ENCODE data around the gene ACADL.

Gene ACADL

DNA sequence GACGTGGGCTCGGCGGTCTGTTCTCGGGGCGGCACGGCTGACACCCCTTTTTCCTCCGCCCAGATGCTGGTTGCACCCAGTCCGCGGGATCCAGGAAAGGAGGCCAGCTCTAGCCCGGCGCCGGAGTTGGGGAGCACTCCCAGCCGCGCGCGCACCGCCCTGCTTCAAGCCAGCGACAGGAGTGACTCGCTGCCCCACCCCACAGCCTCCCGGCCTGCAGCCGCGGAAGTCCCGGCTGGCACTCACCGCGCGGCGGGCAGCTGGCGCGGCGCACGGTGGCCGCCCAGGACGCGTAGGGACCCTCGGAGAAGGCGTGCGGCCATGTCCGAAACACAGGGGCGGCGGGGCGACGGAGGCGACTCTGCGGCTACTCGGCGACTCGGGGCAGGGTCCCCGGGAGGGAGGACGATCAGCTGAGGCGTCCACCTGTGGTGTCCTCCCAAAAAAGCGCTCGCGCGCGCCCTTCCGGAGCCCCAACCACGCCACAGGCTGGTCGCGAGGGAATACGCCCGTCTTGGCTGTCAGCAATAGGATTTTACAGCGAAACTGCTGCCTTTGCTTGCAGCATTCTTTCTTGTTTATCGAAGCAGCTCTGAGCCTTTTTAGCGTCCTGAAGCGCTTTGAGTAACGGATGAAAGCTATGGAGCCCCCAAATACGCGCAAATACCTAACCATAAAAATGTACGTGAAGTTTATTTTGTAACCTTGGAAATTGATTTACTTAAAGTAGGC is at the start of gene ACADL:
Gene ACADL, minus strand, starts transcription at position 507 of the 732 bp plus-strand sequence. Its CDS starts 184 bp downstream, at position 323.
- no peak for DNase-seq (ENCODE audit: extremely low read depth, low read depth)
- peak within 1 kb of the TSS; percentile 24 for H3K4me3 ChIP-seq (replicated peaks; ENCODE audit: low read depth, low read length)
- no peak for TF ChIP-seq CTCF (IDR thresholded peaks at IDR 0.05; ENCODE audit: low read depth, low read length, missing control alignments)

- no peak for DNase-seq (ENCODE audit: extremely low read depth, low read depth)
- no peak for TF ChIP-seq CTCF (IDR thresholded peaks at IDR 0.05; ENCODE audit: low read depth, low read length, missing control alignments)
- no peak overlapping the region for H3K4me3 ChIP-seq (replicated peaks; ENCODE audit: low read depth, low read length)
These were observed 46.1 kb upstream of the ACADL start for GRCh38 chr2:210271300-210271699.

DNA sequence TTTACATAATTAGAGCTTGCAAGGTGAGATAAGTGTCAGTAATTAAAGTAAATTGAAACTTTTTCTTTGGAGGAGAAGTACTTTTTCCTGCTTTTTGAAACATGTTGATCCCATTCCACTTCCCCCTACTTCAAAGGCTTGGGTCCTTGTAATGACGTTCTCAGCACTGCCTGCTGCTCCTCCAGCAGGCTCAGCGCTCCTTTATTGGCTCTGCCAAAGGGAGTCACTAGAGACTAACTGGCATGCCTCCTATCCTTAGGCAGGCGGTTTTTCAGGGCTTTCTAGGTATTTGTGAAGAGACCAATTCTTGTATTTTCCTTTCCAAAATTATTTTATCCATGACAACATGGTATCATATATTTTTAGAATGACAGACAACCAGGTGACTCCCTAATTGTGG is 43.9 kb upstream of the ACADL start:
- DNase-seq (ENCODE audit: extremely low read depth, low read depth), result no peak
- no peak overlapping the region for H3K4me3 ChIP-seq (replicated peaks; ENCODE audit: low read depth, low read length)
- no peak for TF ChIP-seq CTCF (IDR thresholded peaks at IDR 0.05; ENCODE audit: low read depth, low read length, missing control alignments)

- no peak for DNase-seq (ENCODE audit: extremely low read depth, low read depth)
- no peak for TF ChIP-seq CTCF (IDR thresholded peaks at IDR 0.05; ENCODE audit: low read depth, low read length, missing control alignments)
- no peak overlapping the region for H3K4me3 ChIP-seq (replicated peaks; ENCODE audit: low read depth, low read length)
These were observed 43.0 kb upstream of the ACADL start for GRCh38 chr2:210268281-210268680.

GRCh38 chr2:210267698-210268097 is 42.5 kb upstream of the ACADL start:
- no peak for DNase-seq (ENCODE audit: extremely low read depth, low read depth)
- no peak for TF ChIP-seq CTCF (IDR thresholded peaks at IDR 0.05; ENCODE audit: low read depth, low read length, missing control alignments)
- no peak overlapping the region for H3K4me3 ChIP-seq (replicated peaks; ENCODE audit: low read depth, low read length)

- no peak for TF ChIP-seq CTCF (IDR thresholded peaks at IDR 0.05; ENCODE audit: low read depth, low read length, missing control alignments)
- DNase-seq (ENCODE audit: extremely low read depth, low read depth), result no peak
- no peak overlapping the region for H3K4me3 ChIP-seq (replicated peaks; ENCODE audit: low read depth, low read length)
These were observed 39.0 kb upstream of the ACADL start for GRCh38 chr2:210264282-210264681.

DNA sequence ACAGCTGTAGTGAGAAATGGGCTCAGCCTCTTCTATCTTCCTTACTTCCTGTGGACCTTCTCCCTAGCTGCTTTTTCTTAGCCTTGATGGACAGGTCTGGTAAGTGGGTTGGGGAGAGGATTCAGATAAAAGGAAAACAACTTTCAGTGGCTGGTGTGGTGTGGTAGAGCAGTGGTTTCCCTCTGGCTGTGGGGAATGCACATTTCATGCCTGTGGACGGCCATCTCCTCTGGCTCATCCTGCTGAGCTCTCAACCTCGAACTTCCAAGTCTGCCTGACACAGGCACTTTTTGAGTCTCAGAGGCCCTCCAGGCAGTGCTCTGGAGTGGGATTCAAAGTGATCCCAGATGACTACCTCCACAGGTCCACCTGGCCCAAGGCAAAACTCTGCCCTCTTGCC is 38.6 kb upstream of the ACADL start:
- no peak for DNase-seq (ENCODE audit: extremely low read depth, low read depth)
- no peak for TF ChIP-seq CTCF (IDR thresholded peaks at IDR 0.05; ENCODE audit: low read depth, low read length, missing control alignments)
- no peak overlapping the region for H3K4me3 ChIP-seq (replicated peaks; ENCODE audit: low read depth, low read length)
